ENCODE results near the gene PRKCQ. TPM values are rescaled to one million over a fixed set of nuclear protein-coding genes. Genes with fewer than 3 reads are reported as not detected.

PRKCQ gene
- total RNA-seq, 1 experiment from 2014 or later: 0.73 TPM

DNA sequence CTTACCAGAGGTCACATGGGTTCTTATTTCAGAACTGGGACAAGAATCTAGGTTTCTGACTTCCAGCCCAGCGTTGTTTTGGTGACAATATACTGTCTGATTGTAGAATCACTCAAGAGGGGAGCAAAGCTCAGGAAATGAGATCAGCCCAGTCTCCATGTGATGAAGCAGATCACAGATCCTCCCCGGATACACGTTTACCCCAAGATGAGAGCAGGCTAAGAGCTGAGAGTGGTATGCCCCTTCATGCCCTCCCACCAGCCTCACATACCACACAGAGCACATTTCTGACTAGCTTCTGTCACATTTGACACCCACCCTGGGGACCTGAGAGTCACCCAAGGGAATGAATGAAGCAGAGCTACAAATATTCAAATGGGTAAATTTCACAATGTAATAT, 27.1 kb upstream of the PRKCQ start:
- H3K9me3 Mint-ChIP-seq (ENCODE audit: low read depth, unreplicated experiment): no peaks in the 10 kb centered on the region
- TF ChIP-seq, protein P1, sequence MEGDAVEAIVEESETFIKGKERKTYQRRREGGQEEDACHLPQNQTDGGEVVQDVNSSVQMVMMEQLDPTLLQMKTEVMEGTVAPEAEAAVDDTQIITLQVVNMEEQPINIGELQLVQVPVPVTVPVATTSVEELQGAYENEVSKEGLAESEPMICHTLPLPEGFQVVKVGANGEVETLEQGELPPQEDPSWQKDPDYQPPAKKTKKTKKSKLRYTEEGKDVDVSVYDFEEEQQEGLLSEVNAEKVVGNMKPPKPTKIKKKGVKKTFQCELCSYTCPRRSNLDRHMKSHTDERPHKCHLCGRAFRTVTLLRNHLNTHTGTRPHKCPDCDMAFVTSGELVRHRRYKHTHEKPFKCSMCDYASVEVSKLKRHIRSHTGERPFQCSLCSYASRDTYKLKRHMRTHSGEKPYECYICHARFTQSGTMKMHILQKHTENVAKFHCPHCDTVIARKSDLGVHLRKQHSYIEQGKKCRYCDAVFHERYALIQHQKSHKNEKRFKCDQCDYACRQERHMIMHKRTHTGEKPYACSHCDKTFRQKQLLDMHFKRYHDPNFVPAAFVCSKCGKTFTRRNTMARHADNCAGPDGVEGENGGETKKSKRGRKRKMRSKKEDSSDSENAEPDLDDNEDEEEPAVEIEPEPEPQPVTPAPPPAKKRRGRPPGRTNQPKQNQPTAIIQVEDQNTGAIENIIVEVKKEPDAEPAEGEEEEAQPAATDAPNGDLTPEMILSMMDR (IDR thresholded peaks at IDR 0.05; ENCODE audit: unreplicated experiment): no peak

DNA sequence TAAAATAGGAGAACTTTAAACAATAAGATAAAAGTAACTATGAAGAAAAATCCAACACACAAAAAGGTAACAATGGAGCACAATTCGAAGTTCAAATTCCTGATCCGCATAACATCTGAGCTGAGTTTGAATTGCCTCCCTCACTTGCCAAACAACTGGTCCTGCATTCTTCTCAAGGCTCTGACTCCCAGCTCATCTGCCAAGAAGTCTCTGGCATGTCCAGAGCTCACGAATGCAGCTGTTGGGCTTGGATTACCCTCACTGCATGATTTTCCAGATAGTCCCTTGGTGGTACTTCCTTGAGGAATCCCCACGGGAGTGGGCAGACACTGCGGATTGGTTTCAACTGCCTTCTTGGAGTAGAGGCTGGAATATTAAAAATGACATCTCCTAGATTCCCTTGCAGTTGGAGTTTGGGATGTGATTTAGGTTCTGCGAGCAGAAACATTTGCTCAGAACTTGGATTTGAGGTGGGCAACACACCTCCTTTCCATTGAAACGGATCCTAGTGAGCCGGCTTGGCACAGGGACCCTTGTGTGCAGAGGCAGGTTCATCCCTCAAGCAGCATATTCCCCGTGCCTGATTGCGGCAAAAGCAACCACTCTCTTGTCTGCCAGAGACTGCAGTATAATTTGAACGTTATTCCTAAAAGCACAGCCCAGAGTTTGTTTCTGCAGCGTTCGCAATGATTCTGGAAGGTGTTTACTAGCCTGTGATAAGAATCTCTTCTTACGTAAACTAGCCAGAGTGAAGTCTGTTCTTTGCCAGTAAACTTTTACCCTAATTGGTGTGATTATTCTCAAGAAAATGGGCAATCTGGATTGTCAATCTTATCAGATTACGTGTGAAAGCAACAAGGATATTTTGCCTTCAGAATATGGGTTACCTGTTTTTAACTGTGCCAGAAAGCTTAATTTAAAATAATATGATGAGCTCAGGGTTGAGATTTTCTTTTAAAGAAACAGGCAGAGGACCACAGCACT, 23.4 kb upstream of the PRKCQ start:
- no peak overlapping the region for H3K4me3 Mint-ChIP-seq (ENCODE audit: low read depth, unreplicated experiment)
- TF ChIP-seq, protein P1 (IDR thresholded peaks at IDR 0.05; ENCODE audit: unreplicated experiment): no peak
- no peaks in the 10 kb centered on the region for H3K4me1 Mint-ChIP-seq (ENCODE audit: low read depth, unreplicated experiment)
- H3K36me3 Mint-ChIP-seq (ENCODE audit: insufficient read depth, unreplicated experiment): no peaks in the 10 kb centered on the region
- no peak for DNase-seq
- peaks cover 99% of the 10 kb centered on the region for H3K27me3 Mint-ChIP-seq (ENCODE audit: unreplicated experiment)
- H3K9me3 Mint-ChIP-seq (ENCODE audit: low read depth, unreplicated experiment): no peaks in the 10 kb centered on the region
- H3K27ac Mint-ChIP-seq (ENCODE audit: unreplicated experiment): no peak overlapping the region
- BruUV-seq (replicated peaks): no TSS peak
- CTCF ChIA-PET: no interaction called here
- intact Hi-C loops (cut with micrococcal nuclease; ENCODE audit: unreplicated experiment): no loop called here

More for the DNA sequence above, 27.1 kb upstream of the PRKCQ start:
- BruUV-seq (replicated peaks): no TSS peak
- H3K27me3 Mint-ChIP-seq (ENCODE audit: unreplicated experiment): peaks cover 100% of the 10 kb centered on the region
- intact Hi-C loops (cut with micrococcal nuclease; ENCODE audit: unreplicated experiment): no loop called here
- H3K4me3 Mint-ChIP-seq (ENCODE audit: low read depth, unreplicated experiment): no peak overlapping the region
- no peaks in the 10 kb centered on the region for H3K36me3 Mint-ChIP-seq (ENCODE audit: insufficient read depth, unreplicated experiment)
- CTCF ChIA-PET: no interaction called here
- H3K4me1 Mint-ChIP-seq (ENCODE audit: low read depth, unreplicated experiment): no peaks in the 10 kb centered on the region
- H3K27ac Mint-ChIP-seq (ENCODE audit: unreplicated experiment): no peak overlapping the region
- no peak for DNase-seq

DNA sequence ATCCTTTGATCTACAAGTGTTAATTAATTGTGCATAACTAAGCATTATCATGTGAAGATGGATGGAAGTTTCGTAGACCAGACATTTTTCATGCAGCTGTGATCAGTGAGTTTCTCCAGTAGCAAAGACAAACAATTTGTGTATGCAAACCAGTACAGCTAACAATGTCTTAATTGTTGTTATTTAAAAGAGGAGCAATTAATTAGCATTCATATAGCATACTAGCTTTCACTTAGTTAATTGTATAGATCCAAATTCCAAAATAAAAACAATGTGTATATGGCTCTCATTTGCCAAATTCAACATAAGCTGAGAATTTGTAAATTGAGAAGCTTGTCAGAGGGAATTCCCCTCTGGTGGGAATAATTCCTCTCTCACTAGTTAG, 22.6 kb upstream of the PRKCQ start:
- Mint-ChIP-seq H3K4me3 (ENCODE audit: low read depth, unreplicated experiment) (no peak overlapping the region), H3K36me3 (ENCODE audit: insufficient read depth, unreplicated experiment) (no peaks in the 10 kb centered on the region), H3K27ac (ENCODE audit: unreplicated experiment) (no peak overlapping the region), H3K9me3 (ENCODE audit: low read depth, unreplicated experiment) (no peaks in the 10 kb centered on the region), H3K27me3 (ENCODE audit: unreplicated experiment) (peaks cover 99% of the 10 kb centered on the region), H3K4me1 (ENCODE audit: low read depth, unreplicated experiment) (no peaks in the 10 kb centered on the region)
- DNase-seq: no peak
- CTCF ChIA-PET: no interaction called here
- intact Hi-C loops (cut with micrococcal nuclease; ENCODE audit: unreplicated experiment): no loop called here
- TF ChIP-seq, protein P1 (IDR thresholded peaks at IDR 0.05; ENCODE audit: unreplicated experiment): no peak
- BruUV-seq (replicated peaks): no TSS peak

- Mint-ChIP-seq H3K27me3 (ENCODE audit: unreplicated experiment) (peaks cover 99% of the 10 kb centered on the region), H3K4me3 (ENCODE audit: low read depth, unreplicated experiment) (no peak overlapping the region), H3K9me3 (ENCODE audit: low read depth, unreplicated experiment) (no peaks in the 10 kb centered on the region), H3K4me1 (ENCODE audit: low read depth, unreplicated experiment) (no peaks in the 10 kb centered on the region), H3K27ac (ENCODE audit: unreplicated experiment) (no peak overlapping the region), H3K36me3 (ENCODE audit: insufficient read depth, unreplicated experiment) (no peaks in the 10 kb centered on the region)
- no TSS peak for BruUV-seq (replicated peaks)
- CTCF ChIA-PET: no interaction called here
- no peak for DNase-seq
- TF ChIP-seq, protein P1 (IDR thresholded peaks at IDR 0.05; ENCODE audit: unreplicated experiment): no peak
- intact Hi-C loops (cut with micrococcal nuclease; ENCODE audit: unreplicated experiment): no loop called here
Observed at GRCh38 chr10:6602026-6602699, 22.1 kb upstream of the PRKCQ start.

Measured in Calu3 (cell line).